Endometrial microvascular endothelial cells (primary cell): ENCODE results near the gene TIMD4. TPM values are rescaled to one million over a fixed set of nuclear protein-coding genes. Genes with fewer than 3 reads are reported as not detected.
"Not testable (repeated sequence)": the region's sequence is repeated elsewhere in the genome, so short reads cannot be mapped to it uniquely, and the experiment has no call there.

Source experiments
- in situ Hi-C: cut with HindIII; loops from 2 replicates; pipeline ENCODE4 v1.10.0; 2017; ENCODE audit warnings: low sequenced_read_pairs, low pct_unique_long_range_greater_than_20kb; ENCODE audit errors: inconsistent ontology term
- total RNA-seq: library from RNA; depleted of rRNA; stranded (reverse); fragments of >200 nt; gene quantifications from one replicate; pipeline ENCODE4 v1.2.3, GENCODE V29; 2015; ENCODE audit errors: inconsistent ontology term

Gene TIMD4
- total RNA-seq: not detected

DNA sequence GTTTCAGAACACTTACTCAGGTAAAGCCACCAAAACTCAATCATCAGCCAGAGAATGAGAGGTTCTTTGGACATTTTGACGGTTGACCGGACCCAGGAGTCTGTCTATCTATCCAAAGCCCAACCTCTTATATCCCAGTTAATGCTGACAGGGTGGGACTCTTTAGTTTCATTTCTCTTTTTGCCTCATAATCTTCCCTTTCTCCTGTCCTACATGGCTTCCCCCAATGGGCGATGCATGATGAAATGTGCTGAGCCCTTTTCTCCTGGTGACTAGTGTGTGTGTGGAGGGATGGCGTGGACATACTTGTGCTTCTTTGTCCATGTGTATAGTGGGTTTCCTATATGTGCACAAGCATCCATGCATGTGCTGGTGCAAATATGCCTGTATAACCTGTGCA, at the start of gene TIMD4:
Gene TIMD4, minus strand, starts transcription at position 102 of the 400 bp plus-strand sequence. Its CDS starts 28 bp downstream, at position 74.
- in situ Hi-C loops: no loop called here

DNA sequence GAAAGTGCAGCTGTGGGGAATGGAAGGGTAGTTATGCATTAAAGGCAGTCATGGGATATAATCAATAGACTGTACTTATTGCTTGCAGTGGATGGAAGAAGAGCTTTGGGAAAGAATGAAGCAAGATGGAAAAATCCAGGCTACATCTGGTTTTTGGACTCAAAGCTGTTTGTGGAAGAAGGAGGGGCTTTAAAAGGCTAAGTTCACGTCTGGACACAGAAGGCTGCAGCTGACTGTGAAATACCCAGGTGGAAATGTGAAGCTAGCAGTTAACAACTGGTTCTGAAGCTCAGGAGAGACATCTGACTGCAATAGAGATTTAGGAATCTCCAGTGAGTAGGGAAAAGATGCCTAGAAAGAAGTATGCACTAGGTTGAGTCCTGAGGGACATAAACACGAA, 43.2 kb upstream of the TIMD4 start:
- in situ Hi-C loops: no loop called here

DNA sequence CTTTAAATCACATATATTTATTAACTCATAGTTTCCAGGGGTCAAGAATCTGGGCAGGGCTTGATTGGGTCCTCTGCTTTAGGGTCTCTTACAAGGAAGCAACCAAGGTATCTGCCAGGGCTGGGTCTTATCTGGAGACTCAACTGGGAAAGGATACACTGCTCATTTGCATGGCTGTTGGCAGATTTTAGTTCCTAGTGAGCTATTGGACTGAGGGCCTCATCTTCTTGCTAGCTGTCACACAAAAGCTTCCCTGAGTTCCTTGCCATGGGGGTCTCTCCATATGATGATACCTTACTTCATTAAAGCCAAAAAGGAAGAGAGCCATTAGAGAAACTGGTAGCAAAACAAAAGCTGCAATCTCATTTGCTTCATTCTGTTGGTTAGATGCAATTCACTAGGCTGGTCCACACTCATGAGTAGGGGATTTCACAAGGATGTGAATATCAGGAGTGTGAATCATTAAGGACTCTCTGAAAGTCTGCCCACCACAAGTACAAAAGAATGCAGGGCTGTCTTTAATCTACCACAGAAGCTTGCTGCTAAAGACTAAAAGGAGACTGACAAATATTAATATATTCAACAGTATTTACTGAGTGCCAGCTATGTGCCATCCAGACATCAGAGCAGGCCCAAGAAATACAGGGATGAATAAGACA, 42.0 kb upstream of the TIMD4 start:
- in situ Hi-C loops: no loop called here

DNA sequence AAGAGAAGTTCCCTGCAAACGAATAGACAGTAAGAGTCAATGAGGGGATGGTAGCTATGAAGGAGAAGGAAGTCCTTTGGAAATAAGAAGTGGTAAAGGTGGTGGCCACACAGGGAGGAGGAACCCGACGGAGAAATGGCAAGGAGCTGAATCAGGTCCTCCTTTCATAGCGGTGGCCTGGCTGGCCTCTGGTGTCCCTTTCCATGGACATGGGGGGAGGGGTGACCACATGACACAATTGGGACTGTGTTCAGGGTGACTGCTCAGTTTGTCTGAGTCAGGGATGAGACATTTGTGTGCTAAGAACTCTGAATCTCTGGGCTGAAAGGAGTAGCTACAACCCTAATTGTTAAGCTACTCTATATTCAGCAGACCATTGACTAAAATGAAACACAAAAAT, 28.7 kb upstream of the TIMD4 start:
- in situ Hi-C loops: no loop called here

DNA sequence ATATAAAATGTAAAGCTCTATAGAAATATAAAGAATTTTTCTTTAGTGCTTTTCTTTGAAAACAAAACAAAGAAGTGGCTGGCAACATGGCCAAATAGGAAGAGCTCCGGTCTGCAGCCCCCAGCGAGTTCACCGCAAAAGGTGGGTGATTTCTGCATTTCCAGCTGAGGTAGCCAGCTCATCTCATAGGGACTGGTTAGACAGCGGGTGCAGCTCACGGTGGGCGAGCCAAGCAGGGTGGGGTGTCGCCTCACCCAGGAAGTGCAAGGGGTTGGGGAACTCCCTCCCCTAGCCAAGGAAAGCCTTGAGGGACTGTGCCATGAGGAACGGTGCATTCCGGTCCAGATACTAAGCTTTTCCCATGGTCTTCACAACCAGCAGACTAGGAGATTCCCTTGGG, 21.0 kb upstream of the TIMD4 start:
- in situ Hi-C loops: no loop called here

DNA sequence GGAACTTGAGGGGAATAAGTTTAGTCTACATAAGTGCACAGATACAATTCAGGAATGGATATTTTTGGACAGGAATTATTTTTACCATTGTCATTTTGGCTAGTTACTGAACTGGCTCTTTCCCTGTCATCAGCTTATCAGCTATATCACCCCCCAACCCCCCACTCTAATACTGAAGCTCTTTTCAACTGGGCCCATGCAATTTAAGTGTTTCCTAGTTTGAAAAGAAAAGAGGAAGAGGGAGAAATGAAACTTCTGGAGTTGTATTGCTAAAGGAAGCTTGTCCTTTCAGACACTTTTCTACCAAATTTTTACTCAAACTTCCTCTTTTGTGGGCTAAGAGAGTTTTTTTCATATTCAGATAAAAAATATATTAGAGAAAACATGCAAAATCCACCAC, 18.5 kb upstream of the TIMD4 start:
- in situ Hi-C loops: no loop called here

DNA sequence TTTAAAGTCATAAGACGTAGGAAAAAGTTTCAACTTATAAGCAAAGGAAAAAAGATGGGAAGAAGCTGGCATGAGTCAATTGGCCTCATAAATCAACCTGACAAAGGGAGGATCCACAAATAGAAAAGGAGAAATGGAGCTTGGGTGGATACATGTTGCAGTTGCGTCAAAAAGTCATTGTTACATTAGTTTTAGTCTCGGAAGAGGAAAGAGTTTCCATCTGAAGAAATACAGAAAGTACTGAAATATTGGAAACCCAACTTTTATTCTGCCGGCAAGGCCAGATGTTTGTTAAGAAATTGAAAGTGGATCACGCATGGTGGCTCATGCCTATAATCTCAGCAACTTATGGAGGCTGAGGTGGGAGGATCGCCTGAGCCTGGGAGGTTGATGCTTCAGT, 11.3 kb upstream of the TIMD4 start:
- in situ Hi-C loops: no loop called here

DNA sequence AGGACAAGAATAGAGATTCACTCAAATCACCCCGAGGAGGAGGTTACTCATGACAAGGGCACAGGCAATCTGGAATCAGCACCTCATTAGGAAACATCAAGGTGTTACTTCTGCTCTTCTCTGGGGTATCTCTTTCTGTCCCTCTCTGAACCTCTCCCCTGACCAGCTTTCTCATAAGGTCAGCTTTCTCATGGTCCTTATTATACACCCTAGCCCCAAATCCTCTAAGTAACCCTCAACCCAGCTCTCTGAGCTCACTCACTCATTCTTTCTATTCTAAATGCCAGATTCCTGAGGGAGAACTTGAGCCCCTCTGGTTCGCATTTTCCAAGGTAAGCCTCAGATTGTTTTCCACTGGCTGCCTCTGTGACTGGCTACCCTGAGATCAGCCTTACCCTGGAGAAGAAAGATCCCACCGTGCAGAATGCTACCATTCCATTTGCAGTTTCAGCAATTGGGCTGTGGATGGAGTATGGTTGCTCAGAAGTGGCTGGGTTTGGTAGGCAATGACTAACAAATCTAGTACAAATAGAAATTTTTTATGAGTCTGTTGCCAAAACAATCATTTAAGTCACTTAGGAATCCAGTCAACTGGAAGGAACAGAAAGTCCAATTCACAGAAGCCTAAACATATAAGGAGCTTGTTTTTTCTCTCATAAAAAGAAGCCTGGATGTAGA, 9.0 kb upstream of the TIMD4 start:
- in situ Hi-C loops: no loop called here

DNA sequence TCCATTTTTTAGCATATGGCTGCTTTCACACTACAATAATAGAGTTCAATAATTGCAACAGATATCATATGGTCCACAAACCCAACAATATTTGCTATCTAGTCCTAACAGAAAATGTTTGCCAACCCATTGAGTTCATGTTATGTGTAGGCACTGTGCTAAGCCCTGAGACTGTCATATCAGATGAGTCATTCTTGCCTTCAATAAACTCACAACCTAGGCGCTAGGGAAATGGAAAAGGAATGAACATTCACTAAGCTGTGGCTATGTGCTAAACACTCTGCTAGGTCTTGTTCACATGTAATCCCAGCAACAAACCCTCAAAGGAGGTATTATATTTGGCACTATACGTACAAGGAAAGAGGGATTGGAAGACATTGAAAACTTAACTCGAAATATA, 8.4 kb upstream of the TIMD4 start:
- in situ Hi-C loops: no loop called here

DNA sequence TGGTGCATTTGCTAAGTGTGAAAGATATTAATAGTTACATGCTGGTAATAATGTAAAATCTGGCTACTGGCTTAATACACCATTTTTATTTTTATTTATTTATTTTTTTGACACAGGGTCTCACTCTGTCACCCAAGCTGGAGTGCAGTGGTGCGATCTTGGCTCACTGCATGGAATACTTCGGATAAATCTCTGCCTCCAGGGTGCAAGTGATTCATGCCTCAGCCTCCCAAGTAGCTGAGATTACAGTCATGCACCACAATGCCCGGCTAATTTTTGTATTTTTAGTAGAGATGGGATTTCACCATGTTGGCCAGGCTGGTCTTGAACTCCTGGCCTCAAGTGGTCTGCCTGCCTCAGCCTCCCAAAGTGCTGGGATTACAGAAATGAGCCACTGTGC, 4.4 kb upstream of the TIMD4 start:
- in situ Hi-C loops: not testable (repeated sequence)

DNA sequence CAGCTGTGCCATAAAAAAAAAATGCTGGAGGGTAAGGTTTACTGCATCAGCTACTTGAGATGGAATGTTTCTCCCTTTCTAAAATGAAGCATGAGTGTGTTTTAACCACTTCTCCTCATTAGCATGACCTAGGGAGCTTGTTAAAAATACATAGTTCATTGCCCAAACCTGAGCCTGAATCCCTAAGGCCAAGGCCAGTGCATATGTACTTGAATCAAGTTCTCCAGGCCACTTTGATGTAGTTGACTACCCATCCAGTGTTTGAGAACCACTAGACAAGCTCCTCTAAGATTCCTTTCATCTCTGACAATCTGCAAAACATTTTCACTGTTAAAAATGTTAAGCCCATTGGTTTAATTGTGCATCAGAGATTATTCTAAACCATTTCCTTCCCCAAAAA, 6.7 kb downstream of the TIMD4 start:
- in situ Hi-C loops: no loop called here

DNA sequence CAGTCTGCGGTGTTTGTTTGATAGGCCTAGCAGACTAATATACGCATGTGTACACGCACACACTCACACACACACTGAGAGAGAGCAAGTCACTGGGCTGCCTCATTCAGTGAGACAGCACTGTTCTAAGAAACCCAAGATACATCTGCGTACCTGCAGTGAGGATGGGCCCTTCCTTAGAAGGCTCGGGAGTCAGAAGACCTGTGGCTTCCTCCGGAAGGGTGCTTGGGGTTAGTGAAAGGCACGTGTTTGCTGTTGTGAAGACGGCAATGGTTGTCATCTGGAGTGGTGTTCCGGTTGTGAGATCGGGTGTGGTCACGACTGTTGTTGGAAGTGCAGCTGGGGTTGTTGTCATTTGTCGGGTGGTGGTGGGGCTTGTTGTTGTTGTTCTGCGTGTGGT, 11.7 kb downstream of the TIMD4 start:
- in situ Hi-C loops: no loop called here

DNA sequence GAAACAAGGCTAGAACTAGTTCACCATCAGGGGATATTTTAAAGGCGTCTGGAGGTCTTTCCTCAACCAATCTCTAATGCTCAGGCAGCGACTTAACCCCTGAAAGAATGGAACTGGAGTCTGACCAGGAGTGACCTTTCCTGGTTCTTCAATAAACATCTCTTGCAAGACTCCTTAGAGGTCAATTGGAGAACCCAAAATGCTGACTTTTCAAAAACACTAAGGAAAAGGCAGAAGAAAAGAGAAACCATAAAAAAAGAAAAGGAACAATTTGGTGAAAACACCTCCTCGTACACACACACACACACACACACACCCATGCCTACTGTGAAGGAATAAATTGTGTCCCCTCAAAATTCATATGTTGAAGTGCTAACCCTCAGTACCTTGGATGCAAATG, 12.3 kb downstream of the TIMD4 start:
- in situ Hi-C loops: no loop called here

DNA sequence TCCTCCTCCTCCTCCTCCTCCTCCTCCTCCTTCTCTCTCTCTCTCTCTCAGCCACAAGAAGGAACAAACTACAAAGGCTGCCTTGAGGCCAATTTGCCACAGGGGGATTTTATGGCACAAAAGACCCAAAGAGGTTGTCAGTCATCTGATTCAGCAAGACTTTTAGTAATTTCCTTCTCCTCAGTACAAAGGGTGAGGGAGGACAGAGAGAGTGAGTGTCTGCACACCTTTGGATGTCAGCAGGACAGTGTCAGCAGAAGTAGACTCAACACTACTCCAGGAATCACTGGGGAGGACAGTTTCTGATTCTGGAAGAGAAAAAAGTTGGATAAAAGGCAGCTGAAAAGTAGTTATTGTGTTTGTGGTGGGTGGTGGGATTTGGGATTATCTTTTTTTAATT, 13.6 kb downstream of the TIMD4 start:
- in situ Hi-C loops: no loop called here

DNA sequence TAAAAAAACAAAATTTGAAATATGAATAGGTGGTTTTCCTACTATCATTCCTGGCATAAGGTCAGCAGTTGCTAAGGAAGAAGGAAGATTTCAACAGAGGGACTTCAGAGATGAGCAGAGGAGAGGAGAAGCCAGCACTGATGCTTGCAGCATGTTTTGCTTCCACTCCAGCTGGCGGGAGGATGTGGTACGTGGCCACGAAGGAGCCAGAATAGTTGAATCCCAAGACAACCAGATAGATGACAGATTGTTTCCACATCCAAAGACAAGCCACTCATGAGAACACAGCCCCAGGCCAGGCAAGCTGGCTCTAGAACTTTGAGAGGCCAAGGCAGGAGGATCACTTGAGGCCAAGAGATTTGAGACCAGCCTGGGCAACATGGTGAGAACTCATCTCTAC, 15.1 kb downstream of the TIMD4 start:
- in situ Hi-C loops: no loop called here

DNA sequence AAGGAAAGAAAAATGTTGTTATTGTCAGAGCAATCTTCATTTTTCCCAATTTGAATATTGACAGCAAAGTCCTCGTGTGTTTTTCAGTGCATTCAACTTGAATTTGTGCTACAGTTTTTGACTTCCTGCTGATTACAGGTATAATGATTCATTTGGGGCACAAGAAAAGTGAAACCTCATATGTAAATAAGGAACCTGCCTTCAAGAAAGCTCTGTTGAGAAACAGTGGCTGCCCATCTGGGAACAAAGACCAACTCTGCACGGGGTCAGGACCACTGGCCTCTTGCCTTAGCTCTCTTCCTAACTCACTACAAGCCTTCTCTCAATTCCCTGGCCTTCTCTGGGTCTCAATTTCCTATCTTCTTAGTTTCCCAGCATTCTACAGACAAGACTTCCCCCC, 21.0 kb downstream of the TIMD4 start:
- in situ Hi-C loops: no loop called here

DNA sequence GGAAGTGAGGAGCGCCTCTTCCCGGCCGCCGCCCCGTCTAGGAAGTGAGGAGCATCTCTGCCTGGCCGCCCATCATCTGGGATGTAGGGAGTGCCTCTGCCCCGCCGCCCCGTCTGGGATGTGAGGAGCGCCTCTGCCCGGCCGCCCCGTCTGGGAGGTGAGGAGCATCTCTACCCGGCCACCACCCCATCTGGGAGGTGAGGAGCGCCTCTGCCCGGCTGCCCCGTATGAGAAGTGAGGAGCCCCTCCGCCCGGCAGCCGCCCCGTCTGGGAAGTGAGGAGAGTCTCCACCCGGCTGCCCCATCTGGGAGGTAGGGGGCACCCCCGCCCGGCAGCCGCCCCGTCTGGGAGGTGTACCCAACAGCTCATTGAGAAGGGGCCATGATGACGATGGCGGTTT, 22.6 kb downstream of the TIMD4 start:
- in situ Hi-C loops: not testable (repeated sequence)

DNA sequence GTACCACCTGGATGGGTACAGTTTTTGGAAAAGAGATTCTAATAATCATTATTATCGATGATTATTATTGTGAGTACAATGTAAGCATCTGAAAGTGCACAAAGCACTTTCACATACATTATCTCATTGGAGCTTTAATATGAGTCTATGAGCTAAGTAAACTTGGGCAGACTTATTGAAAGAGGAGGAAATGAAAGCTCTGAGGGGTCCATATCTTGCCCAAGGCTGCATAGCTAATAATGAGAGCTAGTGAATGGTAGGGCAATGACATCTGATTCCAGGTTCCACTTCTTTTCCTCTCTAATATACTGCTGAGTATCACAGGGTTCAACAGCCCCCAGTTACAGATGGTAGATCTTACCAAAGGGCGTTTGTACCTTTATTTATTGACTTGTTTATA, 26.1 kb downstream of the TIMD4 start:
- in situ Hi-C loops: no loop called here

DNA sequence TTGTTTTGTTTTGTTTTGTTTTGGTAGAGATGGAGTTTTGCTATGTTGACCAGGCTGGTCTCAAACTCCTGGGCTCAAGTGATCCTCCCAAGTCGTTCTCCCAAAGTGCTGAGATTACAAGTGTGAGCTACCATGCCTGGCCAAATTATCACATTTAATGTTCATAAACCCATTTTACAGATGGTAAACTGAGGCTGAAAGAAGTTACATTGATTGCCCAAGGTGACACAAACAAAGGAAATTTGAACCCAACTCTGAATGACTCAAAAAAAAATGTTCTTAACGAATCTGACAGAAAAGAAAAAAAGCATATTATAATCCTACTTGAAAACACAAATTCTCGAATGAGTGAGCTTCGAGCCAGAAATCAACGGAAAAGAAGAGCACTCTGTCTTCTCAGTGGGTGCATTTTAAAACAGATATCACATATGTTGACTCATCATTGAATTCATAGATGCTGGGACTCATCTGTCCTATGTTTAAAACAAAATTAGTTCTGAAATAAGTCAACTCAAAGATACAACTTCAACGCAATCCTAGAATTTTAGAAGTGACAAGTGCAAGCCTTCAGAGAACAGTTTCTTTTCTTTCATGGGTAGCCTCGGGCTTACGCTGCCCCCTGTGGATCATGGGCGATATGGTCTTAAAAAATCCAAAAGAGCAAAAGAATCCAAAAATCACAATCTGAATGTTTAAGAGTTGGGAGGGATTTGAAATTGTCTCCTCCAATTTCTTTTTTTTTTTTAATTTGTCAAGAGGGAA, 28.4 kb downstream of the TIMD4 start:
- in situ Hi-C loops: no loop called here

DNA sequence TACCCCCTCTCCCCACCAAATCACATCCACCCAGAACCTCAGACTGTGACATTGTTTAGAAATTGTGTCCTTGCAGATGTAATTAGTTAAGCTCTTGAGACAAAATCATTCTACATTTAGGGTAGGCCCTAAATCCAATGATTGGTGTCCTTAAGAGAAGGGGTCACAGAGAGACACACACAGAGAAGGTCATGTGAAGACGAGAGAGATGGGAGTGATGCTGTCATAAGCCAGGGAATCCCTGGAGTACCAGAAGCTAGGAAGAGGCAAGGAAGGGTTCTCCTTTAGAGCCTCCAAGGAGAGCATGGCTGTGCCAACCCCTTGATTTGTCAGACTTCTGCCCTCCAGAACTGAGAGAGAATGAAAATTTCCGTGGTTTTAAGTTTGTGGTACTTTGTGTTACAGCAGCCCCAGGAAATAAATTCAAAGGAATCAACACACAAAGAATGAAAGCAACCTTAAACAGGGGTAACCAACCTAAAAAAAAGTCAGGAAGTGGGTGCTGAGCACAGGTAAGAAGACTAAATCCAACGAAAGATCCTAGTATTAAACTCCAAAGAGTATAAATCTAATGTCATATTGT, 33.6 kb downstream of the TIMD4 start:
- in situ Hi-C loops: no loop called here
